Stimulated activated CD8-positive, alpha-beta memory T cell treated with anti-CD3 and anti-CD28 coated beads, Interleukin-7, amount 100 ng/mL, for 1 hour (primary cell): ENCODE results near the gene CYP2A13.
A peak's percentile ranks its signal among the peaks of the same experiment; 100 is the strongest.
"Not testable (repeated sequence)": the region's sequence is repeated elsewhere in the genome, so short reads cannot be mapped to it uniquely, and the experiment has no call there.

Source experiments
- DNase-seq, 2 donors: peaks; one replicate each; pipeline ENCODE4 v3.0.0-alpha.2; 2020; ENCODE audit warnings: low read depth in 2 of 2

The CYP2A13 gene

GRCh38 chr19:41120929-41121911 is 33.0 kb downstream of the CYP2A13 start:
- peak; percentile 33 to 43 for DNase-seq

- DNase-seq, result not testable (repeated sequence)
Observed at GRCh38 chr19:41122846-41123245, 34.6 kb downstream of the CYP2A13 start.

GRCh38 chr19:41123716-41124294 is 35.6 kb downstream of the CYP2A13 start:
- no peak for DNase-seq

GRCh38 chr19:41126765-41127203 is 38.5 kb downstream of the CYP2A13 start:
- peak in 1 of 2 donors; percentile 27 for DNase-seq

GRCh38 chr19:41127362-41127761 is 39.1 kb downstream of the CYP2A13 start:
- not testable (repeated sequence) for DNase-seq

- peak; percentile 22 to 40 for DNase-seq
Observed at GRCh38 chr19:41127801-41128300, 39.6 kb downstream of the CYP2A13 start.

GRCh38 chr19:41128692-41129091 is 40.4 kb downstream of the CYP2A13 start:
- no peak for DNase-seq

GRCh38 chr19:41131186-41131585 is 42.9 kb downstream of the CYP2A13 start:
- no peak for DNase-seq

GRCh38 chr19:41133260-41133659 is 45.0 kb downstream of the CYP2A13 start:
- DNase-seq, result no peak

GRCh38 chr19:41134616-41135015 is 46.4 kb downstream of the CYP2A13 start:
- no peak for DNase-seq

GRCh38 chr19:41135390-41136384 is 47.4 kb downstream of the CYP2A13 start:
- peak in 1 of 2 donors; percentile 26 for DNase-seq

- no peak for DNase-seq
Observed at GRCh38 chr19:41136636-41137455, 48.6 kb downstream of the CYP2A13 start.

- peak; percentile 73 to 85 for DNase-seq
Observed at GRCh38 chr19:41144403-41144802, 56.2 kb downstream of the CYP2A13 start.
